Activated T-helper 2 cell treated with anti-CD3 and anti-CD28 coated beads, Interferon-gamma antibody, Interleukin-2, Interleukin-4, amounts not matched to agents 10 μg/mL and 5 μg/mL and 100 μg/mL, durations not matched to agents 14 hours and 24 hours and 36 hours (primary cell): Measurements from ENCODE around the gene HID1. TPM values are rescaled to one million over a fixed set of nuclear protein-coding genes. Genes with fewer than 3 reads are reported as not detected.
"Not testable (repeated sequence)": the region's sequence is repeated elsewhere in the genome, so short reads cannot be mapped to it uniquely, and the experiment has no call there.

Experiments used
- DNase-seq: peaks from one replicate; pipeline ENCODE4 v3.0.0; 2021; ENCODE audit warnings: low spot score
- H3K27ac Mint-ChIP-seq: one replicate; pipeline ENCODE4 v1.8.0; 2021; ENCODE audit warnings: mixed read lengths
- H3K27me3 Mint-ChIP-seq: one replicate; pipeline ENCODE4 v1.8.0; 2021; ENCODE audit warnings: low read depth, mixed read lengths
- H3K36me3 Mint-ChIP-seq: one replicate; pipeline ENCODE4 v1.8.0; 2021; ENCODE audit warnings: low read depth, mixed read lengths
- H3K4me1 Mint-ChIP-seq: one replicate; pipeline ENCODE4 v1.8.0; 2021; ENCODE audit warnings: low read depth, mixed read lengths
- H3K4me3 Mint-ChIP-seq: one replicate; pipeline ENCODE4 v1.8.0; 2021; ENCODE audit warnings: low read depth, mild to moderate bottlenecking, moderate library complexity, mixed read lengths
- H3K9me3 Mint-ChIP-seq: one replicate; pipeline ENCODE4 v1.8.0; 2021; ENCODE audit warnings: mixed read lengths
- intact Hi-C: fragments of 100-400 bp; cut with micrococcal nuclease; formaldehyde crosslinking; loops from one replicate; pipeline ENCODE4 v1.15.1; 2023
- total RNA-seq: library from RNA; stranded (reverse); gene quantifications from 2 replicates; pipeline ENCODE4 v1.2.3, GENCODE V29; 2022

Gene HID1
- total RNA-seq, 1 donor from 2014 or later, result 0.37 TPM

- Mint-ChIP-seq H3K27me3 (peaks cover 27% of the 10 kb centered on the region), H3K4me1 (no peaks in the 10 kb centered on the region), H3K27ac (no peak overlapping the region), H3K36me3 (no peaks in the 10 kb centered on the region), H3K4me3 (no peak overlapping the region), H3K9me3 (no peaks in the 10 kb centered on the region)
- intact Hi-C loops, result no loop called here
- no peak for DNase-seq
These were observed 52.9 kb downstream of the HID1 start for GRCh38 chr17:74919440-74920305.

DNA sequence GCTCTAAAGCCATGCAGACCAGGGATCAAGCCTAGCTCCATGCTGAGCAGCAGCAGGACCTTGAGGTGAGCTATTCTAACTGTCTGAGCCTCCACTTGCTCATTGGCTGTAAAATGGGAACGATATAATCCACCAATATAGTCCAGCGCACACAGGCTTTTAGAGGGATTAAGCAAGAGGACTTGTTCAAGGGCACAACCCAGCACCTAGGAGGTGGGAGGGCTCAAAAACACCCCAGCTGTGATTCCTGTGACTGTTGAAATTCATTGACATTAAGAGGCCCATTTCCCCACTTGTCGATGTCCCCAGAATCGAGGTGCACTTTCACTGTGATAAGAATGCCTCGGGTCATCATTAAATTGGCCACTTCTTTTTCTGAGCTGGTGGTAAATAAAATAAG is 53.7 kb downstream of the HID1 start:
- no peaks in the 10 kb centered on the region for H3K36me3 Mint-ChIP-seq
- peaks cover 24% of the 10 kb centered on the region for H3K27me3 Mint-ChIP-seq
- no peak overlapping the region for H3K27ac Mint-ChIP-seq
- no peak for DNase-seq
- no peak overlapping the region for H3K4me3 Mint-ChIP-seq
- H3K4me1 Mint-ChIP-seq, result no peaks in the 10 kb centered on the region
- intact Hi-C loops, result no loop called here
- H3K9me3 Mint-ChIP-seq, result no peaks in the 10 kb centered on the region

DNA sequence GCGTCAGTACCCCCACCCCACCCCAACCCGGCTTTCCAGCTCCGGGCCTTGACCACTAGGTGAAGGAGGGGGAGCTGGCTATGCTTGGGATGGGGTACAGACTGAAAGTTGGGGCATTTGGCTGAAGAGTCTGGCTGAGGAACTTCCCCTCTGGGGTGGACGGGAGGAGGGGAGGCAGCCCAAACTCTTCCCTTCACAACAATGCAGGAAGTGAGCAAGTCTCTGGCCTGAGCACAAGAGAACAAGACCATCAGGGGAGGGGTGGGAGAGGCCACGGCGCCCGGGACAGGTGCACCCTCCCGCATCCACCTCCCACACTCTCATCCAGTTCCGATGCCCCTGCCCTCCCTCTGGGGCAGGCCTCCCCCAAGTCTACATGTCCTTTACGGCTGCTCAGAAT is 55.1 kb downstream of the HID1 start:
- DNase-seq, result no peak
- Mint-ChIP-seq H3K27ac (no peak overlapping the region), H3K36me3 (no peaks in the 10 kb centered on the region), H3K27me3 (peaks cover 18% of the 10 kb centered on the region), H3K4me3 (no peak overlapping the region), H3K4me1 (no peaks in the 10 kb centered on the region), H3K9me3 (no peaks in the 10 kb centered on the region)
- intact Hi-C loops, result no loop called here

DNA sequence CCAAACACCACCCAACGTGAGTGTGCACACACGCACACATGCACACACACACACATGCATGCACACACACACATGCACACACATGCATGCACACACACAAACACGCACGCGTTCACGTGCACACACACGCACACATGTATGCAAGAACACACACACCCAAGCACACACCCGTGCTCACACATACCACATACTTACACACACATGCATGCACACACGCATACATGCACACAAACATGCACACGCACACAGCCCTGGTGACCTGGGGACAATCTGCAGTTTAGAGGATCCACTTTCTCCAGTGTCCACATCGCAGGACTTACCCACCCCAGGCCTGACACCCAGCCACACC is 55.7 kb downstream of the HID1 start:
- no peaks in the 10 kb centered on the region for H3K9me3 Mint-ChIP-seq
- no peak for DNase-seq
- H3K4me1 Mint-ChIP-seq, result no peaks in the 10 kb centered on the region
- no peak overlapping the region for H3K4me3 Mint-ChIP-seq
- intact Hi-C loops, result no loop called here
- H3K27me3 Mint-ChIP-seq, result peaks cover 16% of the 10 kb centered on the region
- H3K27ac Mint-ChIP-seq, result no peak overlapping the region
- no peaks in the 10 kb centered on the region for H3K36me3 Mint-ChIP-seq

GRCh38 chr17:74916136-74916850 is 56.3 kb downstream of the HID1 start:
- DNase-seq, result no peak

DNA sequence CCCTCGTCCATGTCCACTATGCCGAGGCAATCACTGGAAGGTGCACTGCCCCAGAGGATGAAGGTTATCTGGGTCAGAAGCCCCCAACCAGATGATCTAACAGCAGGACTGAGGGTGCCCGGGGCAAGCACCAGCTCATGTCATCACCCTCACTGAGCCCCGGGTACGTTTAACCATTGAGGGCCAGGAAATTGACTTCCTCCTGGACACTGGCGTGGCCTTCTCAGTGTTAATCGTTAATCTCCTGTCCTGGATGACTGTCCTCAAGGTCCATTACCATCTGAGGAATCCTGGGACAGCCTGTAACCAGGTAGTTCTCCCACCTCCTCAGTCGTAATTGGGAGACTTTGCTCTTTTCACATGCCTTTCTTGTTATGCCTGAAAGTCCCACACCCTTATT is 61.1 kb downstream of the HID1 start:
- H3K4me3 Mint-ChIP-seq, H3K4me1 Mint-ChIP-seq, H3K27me3 Mint-ChIP-seq, intact Hi-C loops, H3K27ac Mint-ChIP-seq, H3K9me3 Mint-ChIP-seq, DNase-seq, H3K36me3 Mint-ChIP-seq: not testable (repeated sequence)

More at GRCh38 chr17:74916136-74916850, 56.3 kb downstream of the HID1 start:
- Mint-ChIP-seq H3K27ac (no peak overlapping the region), H3K4me1 (no peaks in the 10 kb centered on the region), H3K4me3 (no peak overlapping the region), H3K36me3 (no peaks in the 10 kb centered on the region), H3K27me3 (peaks cover 15% of the 10 kb centered on the region), H3K9me3 (no peaks in the 10 kb centered on the region)
- intact Hi-C loops, result no loop called here

DNA sequence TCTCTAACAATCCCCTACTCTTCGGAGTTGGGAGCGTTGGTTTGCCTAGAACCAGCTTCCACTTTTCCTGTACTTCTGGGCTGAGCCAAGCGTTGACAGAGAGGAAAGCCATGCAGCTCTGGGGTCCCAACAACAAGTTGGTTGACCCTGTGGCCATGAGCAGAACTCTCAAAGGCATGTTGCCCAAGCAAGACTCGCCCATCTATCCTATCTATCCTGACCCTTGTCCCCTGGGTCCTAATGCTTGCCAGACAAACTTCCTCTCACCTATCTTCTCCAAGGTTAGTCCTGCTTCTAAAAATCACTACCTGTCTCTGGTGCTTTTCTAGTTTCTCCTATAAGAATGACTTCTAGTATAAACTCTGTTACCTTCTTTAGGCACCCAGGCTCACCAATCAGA is 63.5 kb downstream of the HID1 start:
- H3K27ac Mint-ChIP-seq, H3K4me3 Mint-ChIP-seq, DNase-seq, H3K4me1 Mint-ChIP-seq, H3K36me3 Mint-ChIP-seq, intact Hi-C loops, H3K9me3 Mint-ChIP-seq: not testable (repeated sequence)
- H3K27me3 Mint-ChIP-seq, result peaks cover 11% of the 10 kb centered on the region

- Mint-ChIP-seq H3K27ac (no peak overlapping the region), H3K9me3 (no peaks in the 10 kb centered on the region), H3K36me3 (no peaks in the 10 kb centered on the region), H3K27me3 (peaks cover 5% of the 10 kb centered on the region), H3K4me1 (no peaks in the 10 kb centered on the region), H3K4me3 (no peak overlapping the region)
- intact Hi-C loops, result no loop called here
- DNase-seq, result no peak
These were observed 65.5 kb downstream of the HID1 start for GRCh38 chr17:74907012-74907411.

- H3K36me3 Mint-ChIP-seq, H3K27me3 Mint-ChIP-seq, H3K9me3 Mint-ChIP-seq: not testable (repeated sequence)
These were observed 66.3 kb downstream of the HID1 start for GRCh38 chr17:74906214-74906793.

DNA sequence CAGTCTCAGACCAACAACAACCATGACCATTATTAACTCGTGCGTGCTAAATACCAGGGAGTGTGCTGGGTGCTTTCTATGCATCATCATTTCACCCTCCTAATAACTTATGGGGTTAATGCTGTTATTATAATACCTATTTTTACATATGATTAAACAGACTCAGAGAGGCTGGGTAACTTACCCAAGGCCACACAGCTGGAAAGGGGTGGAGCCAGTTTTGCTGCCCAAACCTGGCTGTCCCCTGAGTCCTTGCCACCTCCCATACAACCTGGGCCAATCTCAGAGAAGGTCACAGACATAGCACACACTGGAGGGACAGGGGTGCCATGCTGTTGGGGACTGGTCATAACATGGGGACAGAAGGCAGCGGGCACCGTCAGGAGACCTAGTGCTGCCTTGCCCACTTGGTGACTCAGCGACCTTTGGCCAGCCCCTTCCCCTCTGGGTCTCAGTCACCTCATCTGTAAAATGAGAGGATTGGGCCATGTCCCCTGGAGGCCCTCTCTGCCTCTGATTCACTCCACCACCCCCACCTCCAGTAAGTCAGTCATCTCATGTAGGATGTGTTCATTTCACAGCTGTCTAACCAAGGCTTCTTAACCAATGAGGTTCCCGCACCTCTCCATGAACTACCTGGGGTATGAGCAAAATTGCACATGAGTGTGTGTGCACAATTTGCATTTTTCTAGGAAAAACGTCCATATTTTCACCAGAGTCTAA is 67.7 kb downstream of the HID1 start:
- no peak overlapping the region for H3K27ac Mint-ChIP-seq
- no peaks in the 10 kb centered on the region for H3K36me3 Mint-ChIP-seq

More at GRCh38 chr17:74906214-74906793, 66.3 kb downstream of the HID1 start:
- H3K4me1 Mint-ChIP-seq, intact Hi-C loops, H3K4me3 Mint-ChIP-seq, H3K27ac Mint-ChIP-seq: not testable (repeated sequence)
- DNase-seq, result peak; percentile 17

DNA sequence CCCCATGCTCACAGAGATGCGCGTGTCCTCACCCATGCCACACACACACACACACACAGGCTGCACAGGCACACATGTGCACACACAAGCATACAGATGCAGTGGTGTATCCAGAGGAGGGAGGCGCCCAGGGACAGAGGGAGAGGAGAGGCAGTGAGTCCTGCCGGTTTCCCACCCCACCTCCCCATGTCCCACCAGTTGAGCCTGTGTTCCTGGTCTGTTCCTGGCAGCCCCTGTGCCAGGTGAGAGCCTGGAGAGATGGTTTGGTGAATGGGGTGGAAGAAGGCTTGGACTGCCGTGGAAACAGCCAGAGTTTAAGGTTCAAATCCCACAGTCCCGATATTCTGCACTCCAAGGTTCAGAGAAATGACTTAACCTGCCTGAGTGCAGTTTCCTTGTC is 68.9 kb downstream of the HID1 start:
- Mint-ChIP-seq H3K27ac (no peak overlapping the region), H3K27me3 (peaks cover 5% of the 10 kb centered on the region), H3K4me3 (no peak overlapping the region), H3K9me3 (no peaks in the 10 kb centered on the region), H3K36me3 (no peaks in the 10 kb centered on the region), H3K4me1 (no peaks in the 10 kb centered on the region)
- intact Hi-C loops, result no loop called here
- no peak for DNase-seq

More for the DNA sequence above, 67.7 kb downstream of the HID1 start:
- no peak for DNase-seq
- no peak overlapping the region for H3K4me3 Mint-ChIP-seq
- H3K9me3 Mint-ChIP-seq, result no peaks in the 10 kb centered on the region
- peaks cover 5% of the 10 kb centered on the region for H3K27me3 Mint-ChIP-seq
- intact Hi-C loops, result no loop called here
- no peaks in the 10 kb centered on the region for H3K4me1 Mint-ChIP-seq

DNA sequence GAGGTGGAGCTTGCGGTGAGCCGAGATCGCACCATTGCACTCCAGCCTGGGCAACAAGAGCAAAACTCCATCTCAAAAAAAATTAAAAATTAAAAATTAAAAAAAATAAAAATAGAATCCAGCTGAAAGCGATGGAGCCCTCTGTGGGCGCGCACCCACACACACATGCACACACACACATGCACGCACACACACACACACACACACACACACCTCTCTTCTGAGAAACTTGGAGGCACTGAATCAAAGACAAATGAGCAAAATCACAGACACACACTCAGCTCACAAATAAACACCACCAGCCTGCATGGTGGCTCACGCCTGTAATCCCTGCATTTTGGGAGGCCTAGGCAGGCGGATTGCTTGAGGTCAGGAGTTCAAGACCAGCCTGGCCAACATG is 69.5 kb downstream of the HID1 start:
- no peak overlapping the region for H3K4me3 Mint-ChIP-seq
- no peak overlapping the region for H3K27ac Mint-ChIP-seq
- intact Hi-C loops, result no loop called here

More for the DNA sequence above, 69.5 kb downstream of the HID1 start:
- DNase-seq, result no peak
- Mint-ChIP-seq H3K4me1 (no peaks in the 10 kb centered on the region), H3K9me3 (no peaks in the 10 kb centered on the region), H3K27me3 (peaks cover 5% of the 10 kb centered on the region), H3K36me3 (no peaks in the 10 kb centered on the region)
